ENCODE results near the gene PBX4. TPM values are rescaled to one million over a fixed set of nuclear protein-coding genes. Genes with fewer than 3 reads are reported as not detected.

The PBX4 gene, protein sequence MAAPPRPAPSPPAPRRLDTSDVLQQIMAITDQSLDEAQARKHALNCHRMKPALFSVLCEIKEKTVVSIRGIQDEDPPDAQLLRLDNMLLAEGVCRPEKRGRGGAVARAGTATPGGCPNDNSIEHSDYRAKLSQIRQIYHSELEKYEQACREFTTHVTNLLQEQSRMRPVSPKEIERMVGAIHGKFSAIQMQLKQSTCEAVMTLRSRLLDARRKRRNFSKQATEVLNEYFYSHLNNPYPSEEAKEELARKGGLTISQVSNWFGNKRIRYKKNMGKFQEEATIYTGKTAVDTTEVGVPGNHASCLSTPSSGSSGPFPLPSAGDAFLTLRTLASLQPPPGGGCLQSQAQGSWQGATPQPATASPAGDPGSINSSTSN
- 1 to 10 TPM; 1.6 to 4.0 (median 2.4) TPM for total RNA-seq

DNA sequence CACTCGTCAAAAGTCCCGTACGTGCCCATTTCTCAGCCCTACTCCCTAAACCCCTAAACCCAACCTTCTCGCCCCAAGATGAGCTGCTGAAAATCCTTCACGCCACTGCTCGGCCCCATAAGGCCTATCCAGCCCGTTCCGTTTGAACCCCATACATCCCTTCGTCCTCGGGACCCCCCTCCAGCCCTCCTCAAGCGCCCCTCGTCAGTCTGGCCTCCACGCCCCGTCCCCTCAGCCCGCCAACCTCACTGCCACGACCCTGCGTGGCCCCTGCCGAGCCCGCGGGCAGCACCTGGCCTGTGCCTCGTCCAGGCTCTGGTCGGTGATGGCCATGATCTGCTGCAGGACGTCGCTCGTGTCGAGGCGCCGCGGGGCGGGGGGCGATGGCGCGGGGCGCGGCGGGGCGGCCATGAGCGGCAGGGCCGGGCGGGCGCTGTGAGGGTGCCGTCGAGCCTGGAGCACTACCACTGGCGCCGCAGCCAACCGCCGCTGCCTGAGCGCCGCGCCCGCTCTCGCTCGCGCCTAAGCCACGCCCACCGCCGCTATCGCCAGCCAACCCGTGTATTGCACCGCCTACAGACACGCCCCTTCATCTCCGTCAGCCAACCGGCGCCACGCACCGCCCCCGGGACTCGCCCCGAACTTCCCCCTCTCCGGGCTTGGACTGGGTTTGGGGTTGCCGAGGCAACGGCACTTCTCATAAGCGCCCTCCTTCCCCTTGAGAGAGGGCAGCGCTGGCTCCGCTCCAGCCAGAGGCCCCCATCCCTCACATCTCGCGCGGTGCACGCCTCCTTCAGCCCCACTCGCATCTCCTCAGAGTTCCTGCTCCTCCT lies at the start of gene PBX4:
Gene PBX4, minus strand, starts transcription at position 469 of the 833 bp plus-strand sequence. Its CDS starts 58 bp downstream, at position 411.
- TF ChIP-seq, protein P1, sequence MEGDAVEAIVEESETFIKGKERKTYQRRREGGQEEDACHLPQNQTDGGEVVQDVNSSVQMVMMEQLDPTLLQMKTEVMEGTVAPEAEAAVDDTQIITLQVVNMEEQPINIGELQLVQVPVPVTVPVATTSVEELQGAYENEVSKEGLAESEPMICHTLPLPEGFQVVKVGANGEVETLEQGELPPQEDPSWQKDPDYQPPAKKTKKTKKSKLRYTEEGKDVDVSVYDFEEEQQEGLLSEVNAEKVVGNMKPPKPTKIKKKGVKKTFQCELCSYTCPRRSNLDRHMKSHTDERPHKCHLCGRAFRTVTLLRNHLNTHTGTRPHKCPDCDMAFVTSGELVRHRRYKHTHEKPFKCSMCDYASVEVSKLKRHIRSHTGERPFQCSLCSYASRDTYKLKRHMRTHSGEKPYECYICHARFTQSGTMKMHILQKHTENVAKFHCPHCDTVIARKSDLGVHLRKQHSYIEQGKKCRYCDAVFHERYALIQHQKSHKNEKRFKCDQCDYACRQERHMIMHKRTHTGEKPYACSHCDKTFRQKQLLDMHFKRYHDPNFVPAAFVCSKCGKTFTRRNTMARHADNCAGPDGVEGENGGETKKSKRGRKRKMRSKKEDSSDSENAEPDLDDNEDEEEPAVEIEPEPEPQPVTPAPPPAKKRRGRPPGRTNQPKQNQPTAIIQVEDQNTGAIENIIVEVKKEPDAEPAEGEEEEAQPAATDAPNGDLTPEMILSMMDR (IDR thresholded peaks at IDR 0.05; ENCODE audit: low read depth): no peak

DNA sequence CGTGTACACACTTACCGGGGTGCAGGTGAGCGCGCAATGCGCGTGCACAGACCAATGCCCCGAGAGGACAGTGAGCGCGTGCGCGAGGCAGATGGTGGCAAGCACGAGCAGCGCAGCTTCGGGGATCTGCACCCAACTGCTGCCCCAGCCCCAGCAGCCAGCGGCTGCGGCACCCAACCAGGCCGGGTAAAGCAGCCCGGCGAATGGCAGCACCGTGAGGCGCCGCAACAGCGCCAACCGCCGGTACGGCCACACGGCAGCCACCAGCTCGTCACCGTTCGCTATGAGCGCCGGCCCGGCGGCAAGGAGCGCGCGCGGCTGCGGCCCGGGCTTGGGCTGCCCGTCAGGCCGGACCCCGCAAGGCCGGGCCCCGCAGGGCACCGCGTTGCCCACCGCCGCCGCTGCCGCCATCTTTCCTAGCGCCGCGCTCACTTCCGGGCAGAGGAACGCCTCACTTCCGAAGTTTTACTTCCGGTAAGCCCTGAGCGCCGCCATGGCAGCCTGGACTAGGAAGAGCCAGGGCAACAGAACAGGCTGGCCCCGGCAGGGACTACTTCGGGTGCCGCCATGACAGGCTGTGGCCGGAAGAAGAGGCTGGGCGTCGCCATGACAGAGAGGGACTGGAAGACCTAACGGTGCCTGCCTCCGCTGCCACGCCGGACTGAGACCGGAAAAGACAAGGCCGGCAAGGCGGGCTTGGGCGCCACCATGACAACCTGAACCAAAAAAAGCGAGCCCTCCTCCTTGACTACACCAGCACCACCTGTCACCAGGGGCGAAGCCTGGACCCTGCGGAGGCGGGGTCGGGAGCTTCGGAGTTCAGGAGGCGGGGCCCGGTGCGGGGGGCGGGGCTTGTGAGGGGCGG lies 45.0 kb upstream of the PBX4 start, which contains the start of gene ATP13A1:
Gene ATP13A1, minus strand, starts transcription at position 421 of the 865 bp plus-strand sequence. Its CDS starts 10 bp downstream, at position 411.
- TF ChIP-seq, protein P1 (IDR thresholded peaks at IDR 0.05; ENCODE audit: low read depth): no peak

DNA sequence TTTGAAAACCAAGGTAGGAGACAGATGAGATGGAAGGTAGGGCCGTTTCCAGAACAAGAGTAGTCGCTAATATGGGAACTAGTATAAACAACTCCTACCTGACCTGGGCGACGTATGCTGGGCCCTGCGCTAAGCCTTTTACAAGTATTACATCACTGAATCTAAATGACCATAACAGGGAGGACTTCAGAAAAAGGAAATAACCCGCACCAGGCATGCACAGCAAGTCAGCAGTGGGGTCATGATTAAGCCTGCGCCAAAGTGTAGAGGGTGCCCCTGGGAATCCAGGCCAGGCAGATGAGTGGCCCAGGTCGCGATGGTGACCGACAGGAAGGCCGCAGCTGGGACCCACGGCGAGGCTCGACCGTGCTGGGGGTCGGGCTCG lies 44.4 kb upstream of the PBX4 start:
- TF ChIP-seq, protein P1 (IDR thresholded peaks at IDR 0.05; ENCODE audit: low read depth): no peak

DNA sequence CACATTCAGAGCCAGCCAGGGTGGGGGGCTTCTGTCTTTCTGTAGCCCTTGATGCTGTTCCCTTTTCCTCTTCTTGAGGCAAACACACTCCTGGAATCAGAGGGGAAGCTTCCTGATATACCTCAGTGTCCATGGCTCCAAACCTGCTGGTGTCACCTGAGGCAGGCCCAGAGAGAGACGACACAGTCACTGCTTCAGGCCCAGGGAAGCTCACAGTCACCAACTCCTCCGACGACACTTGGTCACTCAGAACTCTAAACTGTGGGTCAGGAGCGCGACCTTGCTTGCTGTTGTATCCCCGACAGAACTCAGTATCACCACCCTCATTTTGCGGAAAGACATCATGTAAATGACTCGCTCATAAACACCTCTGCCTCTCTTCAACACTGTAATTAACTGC lies 43.9 kb upstream of the PBX4 start:
- TF ChIP-seq, protein P1 (IDR thresholded peaks at IDR 0.05; ENCODE audit: low read depth): no peak

DNA sequence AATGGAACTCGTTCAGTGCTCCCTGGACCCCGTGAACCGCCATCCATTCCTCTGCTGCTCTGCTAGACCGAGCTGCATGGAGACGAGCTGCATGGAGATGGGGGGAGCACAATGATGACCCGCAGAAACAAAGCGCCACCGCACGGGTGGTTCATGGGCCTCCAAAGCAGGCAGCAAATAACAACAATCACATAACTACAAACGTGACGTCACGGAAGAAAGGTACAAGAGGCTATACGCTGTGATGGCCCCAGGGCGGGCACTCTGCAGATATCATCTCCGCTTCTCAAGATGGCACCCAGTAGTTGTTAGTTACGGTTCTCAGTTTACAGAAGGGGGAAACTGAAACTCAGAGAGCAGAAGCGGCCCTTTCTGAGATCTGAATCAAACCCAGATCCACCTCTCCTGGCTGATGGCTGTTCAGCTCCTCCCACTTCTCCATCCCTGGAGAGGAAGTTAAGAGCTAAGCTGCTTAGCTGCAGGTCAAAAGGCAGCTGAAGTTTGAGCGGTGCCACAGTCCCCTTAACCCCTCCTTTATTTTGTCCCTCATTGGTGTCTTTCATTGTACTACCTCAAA lies 43.3 kb upstream of the PBX4 start:
- TF ChIP-seq, protein P1 (IDR thresholded peaks at IDR 0.05; ENCODE audit: low read depth): no peak

DNA sequence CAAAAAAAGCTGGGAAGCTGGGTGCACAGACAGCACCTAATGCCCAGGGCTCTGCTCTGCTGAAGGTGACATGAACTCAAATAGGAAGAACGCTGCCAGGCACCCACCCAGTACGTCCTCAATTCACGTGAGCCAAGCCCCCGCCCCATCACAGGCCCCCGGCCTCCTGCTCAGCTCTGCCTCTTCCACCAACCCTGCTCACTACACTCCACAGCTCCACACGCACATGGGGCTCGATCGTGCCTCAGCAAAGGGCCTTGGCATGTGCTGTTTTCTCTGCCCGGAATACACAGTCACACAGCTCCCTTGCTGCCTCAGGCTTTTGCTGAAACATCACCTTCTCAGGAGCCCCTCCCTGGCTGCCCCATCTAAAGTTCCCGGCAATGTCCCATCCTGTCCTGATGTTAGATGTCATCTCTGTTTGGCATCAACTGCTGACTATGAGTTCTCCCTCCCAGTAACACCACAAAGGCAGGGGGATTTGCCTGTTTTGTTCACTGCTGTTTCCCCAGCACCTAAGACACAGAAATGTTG lies 42.7 kb upstream of the PBX4 start:
- TF ChIP-seq, protein P1 (IDR thresholded peaks at IDR 0.05; ENCODE audit: low read depth): no peak

Measured in subcutaneous adipose tissue (tissue), 4 donors.